KBM-7 (cell line): ENCODE results near the gene MGARP.
A peak's percentile ranks its signal among the peaks of the same experiment; 100 is the strongest.
"Not testable (repeated sequence)": the region's sequence is repeated elsewhere in the genome, so short reads cannot be mapped to it uniquely, and the experiment has no call there.

Source experiments
- DNase-seq: peaks from one replicate; pipeline ENCODE4 v3.0.0-alpha.2; 2015
- in situ Hi-C: fragments of 300-500 bp; cut with MboI; formaldehyde crosslinking; loops from 2 replicates; pipeline ENCODE4 v1.14.3; 2020; ENCODE audit warnings: low sequenced_read_pairs, low pct_unique_long_range_greater_than_20kb, mixed read lengths

Gene MGARP

GRCh38 chr4:139279760-139280620 is at the start of gene MGARP:
Gene MGARP (minus strand): TSS chr4:139280225. CDS start chr4:139280158, 67 bp downstream.
- DNase-seq = no peak
- in situ Hi-C loops = no loop called here

- DNase-seq = no peak
- in situ Hi-C loops = no loop called here
Measured at GRCh38 chr4:139329665-139330200, 49.7 kb upstream of the MGARP start.

- DNase-seq = no peak
- in situ Hi-C loops = no loop called here
Measured at GRCh38 chr4:139324620-139325019, 44.6 kb upstream of the MGARP start.

- in situ Hi-C loops, DNase-seq: not testable (repeated sequence)
Measured at GRCh38 chr4:139322541-139322940, 42.5 kb upstream of the MGARP start.

- in situ Hi-C loops = not testable (repeated sequence)
Measured at GRCh38 chr4:139322070-139322469, 42.0 kb upstream of the MGARP start.

GRCh38 chr4:139319571-139319970 is 39.5 kb upstream of the MGARP start:
- in situ Hi-C loops = no loop called here
- no peak for DNase-seq

More at GRCh38 chr4:139322070-139322469, 42.0 kb upstream of the MGARP start:
- DNase-seq = peak; percentile 33

GRCh38 chr4:139317635-139318034 is 37.6 kb upstream of the MGARP start:
- in situ Hi-C loops = no loop called here

GRCh38 chr4:139316733-139317132 is 36.7 kb upstream of the MGARP start:
- in situ Hi-C loops = no loop called here
- DNase-seq = peak; percentile 64

More at GRCh38 chr4:139317635-139318034, 37.6 kb upstream of the MGARP start:
- no peak for DNase-seq

GRCh38 chr4:139315221-139315675 is 35.2 kb upstream of the MGARP start:
- in situ Hi-C loops = no loop called here
- DNase-seq = no peak

GRCh38 chr4:139314047-139314800 is 34.2 kb upstream of the MGARP start:
- in situ Hi-C loops = no loop called here

GRCh38 chr4:139313414-139313813 is 33.4 kb upstream of the MGARP start:
- in situ Hi-C loops, DNase-seq: not testable (repeated sequence)

More at GRCh38 chr4:139314047-139314800, 34.2 kb upstream of the MGARP start:
- DNase-seq = no peak

GRCh38 chr4:139312552-139313332 is 32.7 kb upstream of the MGARP start:
- in situ Hi-C loops = no loop called here
- DNase-seq = peak; percentile 39

- in situ Hi-C loops = no loop called here
- no peak for DNase-seq
Measured at GRCh38 chr4:139311909-139312308, 31.9 kb upstream of the MGARP start.

GRCh38 chr4:139304920-139305319 is 24.9 kb upstream of the MGARP start:
- in situ Hi-C loops = no loop called here
- DNase-seq = no peak

- in situ Hi-C loops = no loop called here
- peak; percentile 79 for DNase-seq
Measured at GRCh38 chr4:139301821-139302611, 22.0 kb upstream of the MGARP start, which contains the start of gene NDUFC1. Gene NDUFC1 (minus strand): TSS chr4:139302477. CDS start chr4:139295798, 6,679 bp downstream.

- in situ Hi-C loops = no loop called here
Measured at GRCh38 chr4:139301113-139301820, 21.2 kb upstream of the MGARP start, which contains the start of gene NAA15. Gene NAA15 (plus strand): TSS chr4:139301505. CDS start chr4:139301778, 273 bp downstream.

GRCh38 chr4:139300431-139301112 is 20.5 kb upstream of the MGARP start:
- no peak for DNase-seq

More at GRCh38 chr4:139301113-139301820, 21.2 kb upstream of the MGARP start, which contains the start of gene NAA15:
- DNase-seq = peak; percentile 99

More at GRCh38 chr4:139300431-139301112, 20.5 kb upstream of the MGARP start:
- in situ Hi-C loops = no loop called here
